ENCODE measurements around the gene ARL13B.
A peak's percentile ranks its signal among the peaks of the same experiment; 100 is the strongest.

Gene ARL13B

GRCh38 chr3:94063496-94064119 is 83.7 kb downstream of the ARL13B start:
- Histone ChIP-seq H3K4me1 (ENCODE audit: control insufficient read depth, insufficient read depth, low read length) (0 out of 2 replicates have a peak, but pooled peaks cover 3% of the 10 kb centered on the region), H3K4me3 (ENCODE audit: low read depth, low read length) (peak overlapping the region; percentile 98), H3K9ac (ENCODE audit: low read depth, low read length) (peak overlapping the region; percentile 98), H3K36me3 (ENCODE audit: control insufficient read depth, insufficient read depth, low read length) (0 out of 2 replicates have a peak, but pooled peaks cover 5% of the 10 kb centered on the region), H3K27ac (ENCODE audit: low read depth, low read length) (peak overlapping the region; percentile 98), H3K9me3 (ENCODE audit: control insufficient read depth, insufficient read depth, low read length) (no peaks in the 10 kb centered on the region), H3K27me3 (ENCODE audit: control insufficient read depth, insufficient read depth, low read length) (no peaks in the 10 kb centered on the region)

- Histone ChIP-seq H3K27ac (ENCODE audit: low read depth, low read length) (no peak overlapping the region), H3K4me3 (ENCODE audit: low read depth, low read length) (no peak overlapping the region), H3K9ac (ENCODE audit: low read depth, low read length) (no peak overlapping the region)
These were observed 84.4 kb downstream of the ARL13B start for GRCh38 chr3:94064243-94064860.

GRCh38 chr3:94065122-94065521 is 85.2 kb downstream of the ARL13B start:
- H3K27me3 ChIP-seq (ENCODE audit: control insufficient read depth, insufficient read depth, low read length): no peaks in the 10 kb centered on the region
- H3K9ac ChIP-seq (ENCODE audit: low read depth, low read length): no peak overlapping the region
- 0 out of 2 replicates have a peak, but pooled peaks cover 5% of the 10 kb centered on the region for H3K36me3 ChIP-seq (ENCODE audit: control insufficient read depth, insufficient read depth, low read length)
- H3K4me3 ChIP-seq (ENCODE audit: low read depth, low read length): no peak overlapping the region
- H3K9me3 ChIP-seq (ENCODE audit: control insufficient read depth, insufficient read depth, low read length): no peaks in the 10 kb centered on the region
- H3K4me1 ChIP-seq (ENCODE audit: control insufficient read depth, insufficient read depth, low read length): 0 out of 2 replicates have a peak, but pooled peaks cover 3% of the 10 kb centered on the region
- no peak overlapping the region for H3K27ac ChIP-seq (ENCODE audit: low read depth, low read length)

More at GRCh38 chr3:94064243-94064860, 84.4 kb downstream of the ARL13B start:
- Histone ChIP-seq H3K9me3 (ENCODE audit: control insufficient read depth, insufficient read depth, low read length) (no peaks in the 10 kb centered on the region), H3K4me1 (ENCODE audit: control insufficient read depth, insufficient read depth, low read length) (0 out of 2 replicates have a peak, but pooled peaks cover 3% of the 10 kb centered on the region), H3K36me3 (ENCODE audit: control insufficient read depth, insufficient read depth, low read length) (0 out of 2 replicates have a peak, but pooled peaks cover 5% of the 10 kb centered on the region), H3K27me3 (ENCODE audit: control insufficient read depth, insufficient read depth, low read length) (no peaks in the 10 kb centered on the region)

GRCh38 chr3:94065819-94066480 is 86.0 kb downstream of the ARL13B start:
- 0 out of 2 replicates have a peak, but pooled peaks cover 5% of the 10 kb centered on the region for H3K36me3 ChIP-seq (ENCODE audit: control insufficient read depth, insufficient read depth, low read length)
- H3K9ac ChIP-seq (ENCODE audit: low read depth, low read length): no peak overlapping the region
- H3K4me3 ChIP-seq (ENCODE audit: low read depth, low read length): no peak overlapping the region
- H3K4me1 ChIP-seq (ENCODE audit: control insufficient read depth, insufficient read depth, low read length): 0 out of 2 replicates have a peak, but pooled peaks cover 3% of the 10 kb centered on the region
- no peaks in the 10 kb centered on the region for H3K9me3 ChIP-seq (ENCODE audit: control insufficient read depth, insufficient read depth, low read length)
- no peaks in the 10 kb centered on the region for H3K27me3 ChIP-seq (ENCODE audit: control insufficient read depth, insufficient read depth, low read length)
- H3K27ac ChIP-seq (ENCODE audit: low read depth, low read length): peak overlapping the region; percentile 16

GRCh38 chr3:94066506-94067500 is 86.8 kb downstream of the ARL13B start:
- Histone ChIP-seq H3K4me1 (ENCODE audit: control insufficient read depth, insufficient read depth, low read length) (0 out of 2 replicates have a peak, but pooled peaks cover 3% of the 10 kb centered on the region), H3K9ac (ENCODE audit: low read depth, low read length) (no peak overlapping the region), H3K4me3 (ENCODE audit: low read depth, low read length) (no peak overlapping the region), H3K36me3 (ENCODE audit: control insufficient read depth, insufficient read depth, low read length) (0 out of 2 replicates have a peak, but pooled peaks cover 5% of the 10 kb centered on the region), H3K27me3 (ENCODE audit: control insufficient read depth, insufficient read depth, low read length) (no peaks in the 10 kb centered on the region), H3K27ac (ENCODE audit: low read depth, low read length) (no peak overlapping the region), H3K9me3 (ENCODE audit: control insufficient read depth, insufficient read depth, low read length) (no peaks in the 10 kb centered on the region)

GRCh38 chr3:94069194-94069813 is 89.3 kb downstream of the ARL13B start:
- Histone ChIP-seq H3K4me3 (ENCODE audit: low read depth, low read length) (no peak overlapping the region), H3K27me3 (ENCODE audit: control insufficient read depth, insufficient read depth, low read length) (no peaks in the 10 kb centered on the region), H3K36me3 (ENCODE audit: control insufficient read depth, insufficient read depth, low read length) (0 out of 2 replicates have a peak, but pooled peaks cover 5% of the 10 kb centered on the region), H3K4me1 (ENCODE audit: control insufficient read depth, insufficient read depth, low read length) (no peaks in the 10 kb centered on the region), H3K9me3 (ENCODE audit: control insufficient read depth, insufficient read depth, low read length) (no peaks in the 10 kb centered on the region), H3K9ac (ENCODE audit: low read depth, low read length) (no peak overlapping the region), H3K27ac (ENCODE audit: low read depth, low read length) (no peak overlapping the region)

- H3K36me3 ChIP-seq (ENCODE audit: control insufficient read depth, insufficient read depth, low read length): no peaks in the 10 kb centered on the region
- H3K9ac ChIP-seq (ENCODE audit: low read depth, low read length): no peak overlapping the region
- H3K27me3 ChIP-seq (ENCODE audit: control insufficient read depth, insufficient read depth, low read length): no peaks in the 10 kb centered on the region
- no peaks in the 10 kb centered on the region for H3K4me1 ChIP-seq (ENCODE audit: control insufficient read depth, insufficient read depth, low read length)
- H3K9me3 ChIP-seq (ENCODE audit: control insufficient read depth, insufficient read depth, low read length): no peaks in the 10 kb centered on the region
- H3K4me3 ChIP-seq (ENCODE audit: low read depth, low read length): no peak overlapping the region
- H3K27ac ChIP-seq (ENCODE audit: low read depth, low read length): no peak overlapping the region
These were observed 90.5 kb downstream of the ARL13B start for GRCh38 chr3:94070341-94070911.

- no peaks in the 10 kb centered on the region for H3K4me1 ChIP-seq (ENCODE audit: control insufficient read depth, insufficient read depth, low read length)
- H3K4me3 ChIP-seq (ENCODE audit: low read depth, low read length): no peak overlapping the region
- H3K27ac ChIP-seq (ENCODE audit: low read depth, low read length): no peak overlapping the region
- no peaks in the 10 kb centered on the region for H3K9me3 ChIP-seq (ENCODE audit: control insufficient read depth, insufficient read depth, low read length)
- no peaks in the 10 kb centered on the region for H3K27me3 ChIP-seq (ENCODE audit: control insufficient read depth, insufficient read depth, low read length)
- H3K36me3 ChIP-seq (ENCODE audit: control insufficient read depth, insufficient read depth, low read length): 0 out of 2 replicates have a peak, but pooled peaks cover 2% of the 10 kb centered on the region
- no peak overlapping the region for H3K9ac ChIP-seq (ENCODE audit: low read depth, low read length)
These were observed 91.8 kb downstream of the ARL13B start for GRCh38 chr3:94071713-94072284.

- H3K36me3 ChIP-seq (ENCODE audit: control insufficient read depth, insufficient read depth, low read length): 0 out of 2 replicates have a peak, but pooled peaks cover 2% of the 10 kb centered on the region
- H3K9ac ChIP-seq (ENCODE audit: low read depth, low read length): no peak overlapping the region
- no peak overlapping the region for H3K4me3 ChIP-seq (ENCODE audit: low read depth, low read length)
- no peak overlapping the region for H3K27ac ChIP-seq (ENCODE audit: low read depth, low read length)
- no peaks in the 10 kb centered on the region for H3K4me1 ChIP-seq (ENCODE audit: control insufficient read depth, insufficient read depth, low read length)
- H3K9me3 ChIP-seq (ENCODE audit: control insufficient read depth, insufficient read depth, low read length): no peaks in the 10 kb centered on the region
- no peaks in the 10 kb centered on the region for H3K27me3 ChIP-seq (ENCODE audit: control insufficient read depth, insufficient read depth, low read length)
These were observed 96.1 kb downstream of the ARL13B start for GRCh38 chr3:94076055-94076454.

Measured in HUES48 (cell line).